GM19452 (cell line): Measurements from ENCODE around the gene PROM1.

Experiments
- ATAC-seq: cut with Tn5 transposase; IDR thresholded peaks from one replicate; pipeline ENCODE4 v1.9.1; 2021; ENCODE audit not compliant: unreplicated experiment

PROM1 gene, protein sequence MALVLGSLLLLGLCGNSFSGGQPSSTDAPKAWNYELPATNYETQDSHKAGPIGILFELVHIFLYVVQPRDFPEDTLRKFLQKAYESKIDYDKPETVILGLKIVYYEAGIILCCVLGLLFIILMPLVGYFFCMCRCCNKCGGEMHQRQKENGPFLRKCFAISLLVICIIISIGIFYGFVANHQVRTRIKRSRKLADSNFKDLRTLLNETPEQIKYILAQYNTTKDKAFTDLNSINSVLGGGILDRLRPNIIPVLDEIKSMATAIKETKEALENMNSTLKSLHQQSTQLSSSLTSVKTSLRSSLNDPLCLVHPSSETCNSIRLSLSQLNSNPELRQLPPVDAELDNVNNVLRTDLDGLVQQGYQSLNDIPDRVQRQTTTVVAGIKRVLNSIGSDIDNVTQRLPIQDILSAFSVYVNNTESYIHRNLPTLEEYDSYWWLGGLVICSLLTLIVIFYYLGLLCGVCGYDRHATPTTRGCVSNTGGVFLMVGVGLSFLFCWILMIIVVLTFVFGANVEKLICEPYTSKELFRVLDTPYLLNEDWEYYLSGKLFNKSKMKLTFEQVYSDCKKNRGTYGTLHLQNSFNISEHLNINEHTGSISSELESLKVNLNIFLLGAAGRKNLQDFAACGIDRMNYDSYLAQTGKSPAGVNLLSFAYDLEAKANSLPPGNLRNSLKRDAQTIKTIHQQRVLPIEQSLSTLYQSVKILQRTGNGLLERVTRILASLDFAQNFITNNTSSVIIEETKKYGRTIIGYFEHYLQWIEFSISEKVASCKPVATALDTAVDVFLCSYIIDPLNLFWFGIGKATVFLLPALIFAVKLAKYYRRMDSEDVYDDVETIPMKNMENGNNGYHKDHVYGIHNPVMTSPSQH

GRCh38 chr4:16083241-16084191 is at the start of gene PROM1:
PROM1 (minus strand) TSS chr4:16084023; CDS start chr4:16075906, 8,117 bp downstream.
- ATAC-seq, result no peak

DNA sequence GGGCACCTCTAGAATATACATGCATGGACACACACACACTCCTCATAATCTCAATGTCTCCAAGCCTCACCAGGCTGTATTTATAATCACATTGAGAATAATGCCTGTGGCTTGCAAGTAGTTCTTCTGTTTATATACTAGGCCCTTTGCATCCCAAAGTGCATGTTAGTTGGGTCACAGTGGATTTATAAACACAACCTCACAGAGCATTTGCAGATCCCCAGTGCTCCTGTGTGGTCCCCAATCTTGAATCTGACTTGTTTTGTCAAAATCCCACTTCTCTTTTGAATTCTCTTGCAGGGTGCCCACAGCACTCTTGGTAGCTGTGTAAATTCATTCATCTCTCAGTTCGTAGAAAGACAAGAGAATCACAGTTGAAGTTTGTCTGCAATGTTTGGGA is 49.6 kb upstream of the PROM1 start:
- ATAC-seq, result no peak

GRCh38 chr4:16131293-16131692 is 47.5 kb upstream of the PROM1 start:
- no peak for ATAC-seq

DNA sequence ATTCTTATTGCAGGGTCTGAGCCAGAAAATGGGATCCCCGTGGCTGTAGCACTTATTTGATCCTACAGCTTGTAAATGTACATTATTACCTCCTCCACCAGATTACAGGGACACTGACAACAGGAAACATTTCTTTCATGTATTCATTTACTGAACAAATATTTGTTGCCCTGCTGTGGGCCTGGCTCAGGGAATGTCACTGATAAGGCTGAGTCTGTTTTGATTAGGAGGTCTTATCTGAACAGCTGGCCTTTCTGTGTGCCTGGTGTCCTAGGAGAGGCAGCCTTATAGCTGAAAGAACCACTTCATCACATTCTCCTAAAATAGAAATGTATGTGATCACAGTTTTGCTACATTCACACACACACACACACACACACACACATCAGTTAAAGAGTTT is 45.5 kb upstream of the PROM1 start:
- no peak for ATAC-seq

GRCh38 chr4:16126714-16127113 is 42.9 kb upstream of the PROM1 start:
- no peak for ATAC-seq

DNA sequence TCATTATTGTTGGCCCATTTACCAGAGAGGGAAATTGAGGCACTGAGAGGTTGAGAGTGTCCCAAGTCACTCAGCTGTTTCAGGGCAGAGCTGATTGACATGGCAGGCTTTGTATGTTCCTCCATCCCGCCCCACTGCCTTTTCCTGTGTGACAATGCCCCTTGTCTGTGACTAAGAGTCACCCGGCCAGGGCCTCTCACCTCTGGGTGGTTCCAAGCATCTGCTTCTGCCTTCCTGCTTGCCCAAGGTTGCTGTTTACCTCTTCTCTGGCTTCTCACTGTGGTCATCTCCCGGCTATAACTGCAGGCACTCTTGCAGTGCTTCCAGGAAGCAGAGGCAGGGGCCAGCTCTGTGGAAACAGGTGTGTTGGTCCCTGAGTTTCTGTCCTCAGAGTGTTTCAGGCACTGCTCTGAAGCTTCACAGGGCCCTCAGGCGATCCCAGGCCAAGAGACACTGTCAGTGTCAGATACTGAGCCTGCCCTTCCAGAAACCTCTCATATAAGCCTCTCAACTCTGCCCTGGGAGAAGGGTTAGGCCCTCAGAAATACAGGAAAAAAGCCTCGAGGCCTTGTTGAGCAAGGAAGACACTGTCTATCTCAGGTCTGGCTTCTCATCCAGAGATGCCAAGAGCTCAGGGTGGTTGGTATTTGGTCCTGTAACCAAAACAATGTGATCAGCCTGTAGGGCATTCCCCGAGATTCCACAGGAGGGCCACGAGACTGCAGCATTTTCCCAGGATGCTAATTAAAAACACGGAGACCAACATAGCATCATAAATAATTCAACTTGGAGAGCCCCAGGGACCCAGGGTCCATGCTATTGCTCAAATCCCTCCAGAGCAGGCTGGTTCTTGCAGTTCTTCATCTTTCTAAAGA is 42.0 kb upstream of the PROM1 start:
- ATAC-seq, result no peak

DNA sequence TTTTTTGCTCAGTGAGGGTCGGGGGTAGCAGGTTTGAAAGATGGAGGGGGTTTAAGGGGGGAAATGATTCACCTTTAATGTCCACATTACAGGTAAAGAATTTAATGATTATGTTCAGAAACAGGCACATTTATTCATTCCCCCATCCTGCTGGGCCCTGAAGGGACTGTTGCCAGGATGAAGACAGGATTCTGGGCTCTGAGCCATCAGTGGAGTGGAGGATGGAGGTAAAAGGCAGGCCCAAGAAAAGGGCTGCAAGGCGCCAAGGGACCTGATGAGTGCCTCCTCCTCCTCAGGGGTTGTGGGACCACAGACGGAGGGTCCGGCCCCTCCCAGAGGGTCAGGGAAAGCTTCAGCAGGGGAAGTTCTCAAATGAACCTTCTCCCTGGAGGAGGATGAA is 40.4 kb upstream of the PROM1 start:
- no peak for ATAC-seq

DNA sequence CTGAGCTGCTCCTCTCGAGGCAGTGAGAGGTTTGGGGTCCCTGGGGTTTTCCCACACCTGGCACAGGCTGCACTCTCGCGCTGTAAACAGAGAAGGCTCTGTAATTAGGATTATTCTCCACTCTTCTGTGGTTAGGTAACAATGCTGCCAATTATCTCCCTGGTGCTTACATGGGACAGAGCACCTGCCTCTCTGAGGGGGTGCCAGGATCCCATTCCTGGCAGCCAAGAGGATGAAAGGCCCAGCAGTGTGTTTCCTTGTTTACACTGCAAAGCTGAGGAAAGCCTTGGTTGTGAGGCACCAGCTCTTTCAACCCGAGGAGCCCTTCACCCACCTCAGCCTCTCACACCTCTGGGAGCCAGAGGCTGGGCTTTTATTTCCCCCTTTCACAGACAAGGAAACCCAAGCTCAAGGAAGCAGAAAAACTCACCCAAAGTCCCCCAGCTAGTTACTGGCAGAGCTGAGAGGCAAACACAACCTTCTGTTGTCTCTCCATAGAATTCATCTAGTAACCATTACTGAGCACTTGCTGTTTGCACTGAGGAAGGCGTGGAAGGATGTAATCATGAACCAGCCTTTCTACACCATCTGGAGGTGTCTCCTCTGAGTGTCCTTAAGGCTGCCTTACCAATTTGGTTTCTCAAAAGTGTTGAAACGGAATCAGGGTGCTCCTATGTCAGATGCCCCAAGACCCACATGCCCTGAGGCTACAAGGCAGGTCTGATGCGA is 39.7 kb upstream of the PROM1 start:
- ATAC-seq, result no peak

DNA sequence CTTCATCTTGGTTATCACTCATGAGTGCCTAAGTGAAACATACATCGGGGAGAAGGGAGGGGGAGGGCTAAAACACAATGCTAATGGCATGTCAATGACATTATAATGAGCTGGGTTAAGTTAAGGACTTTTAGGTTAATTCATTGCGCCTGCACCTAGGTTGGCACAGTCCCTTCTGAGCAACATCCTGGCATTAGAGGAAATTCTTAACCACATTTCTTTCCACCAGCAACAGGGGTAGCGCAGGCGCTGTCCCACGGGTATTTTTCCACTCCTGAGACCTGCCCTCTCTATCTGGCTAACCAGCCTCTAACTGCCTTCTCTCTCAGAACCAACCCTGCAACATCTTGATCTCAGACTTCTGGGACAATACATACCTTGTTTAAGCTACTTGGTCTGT is 39.0 kb upstream of the PROM1 start:
- no peak for ATAC-seq

DNA sequence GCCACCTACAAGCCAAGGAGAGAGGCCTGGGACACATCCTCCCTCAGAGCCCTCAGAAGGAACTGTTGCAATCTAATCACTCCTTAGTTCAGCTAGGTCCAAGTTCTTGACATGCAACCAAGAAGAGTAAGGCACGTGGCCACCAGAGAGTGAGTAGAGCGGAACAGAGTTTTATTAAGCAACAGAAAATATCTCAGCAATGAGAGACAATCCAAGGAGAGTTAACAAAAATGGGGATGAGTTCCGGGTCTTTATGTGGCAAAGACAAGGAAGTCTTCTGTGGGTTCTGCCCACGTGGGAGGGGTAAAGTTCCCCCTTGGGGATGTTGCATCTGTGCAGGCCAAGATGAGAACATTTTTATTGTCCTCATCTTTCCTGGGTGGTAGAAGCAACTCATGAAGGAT is 38.5 kb upstream of the PROM1 start:
- no peak for ATAC-seq

DNA sequence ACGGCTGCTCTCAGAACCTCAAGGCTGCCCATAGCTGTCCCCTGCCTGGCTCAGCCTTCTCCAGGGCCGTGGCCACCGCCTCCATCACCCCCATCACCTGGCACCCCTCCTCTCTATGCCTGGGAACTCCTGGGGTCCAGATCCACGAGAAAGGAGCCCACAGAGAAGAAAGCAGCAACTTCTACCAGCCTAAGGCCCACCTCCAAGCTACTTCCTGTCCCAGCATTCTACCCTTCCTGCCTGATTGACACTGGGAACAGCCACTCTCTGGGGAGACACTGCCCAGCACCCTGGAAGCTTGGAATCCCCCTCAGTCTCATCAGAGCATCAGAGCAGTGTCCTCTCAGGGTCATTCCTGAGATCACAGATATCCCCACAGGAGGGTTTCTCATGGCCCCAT is 36.9 kb upstream of the PROM1 start:
- no peak for ATAC-seq

DNA sequence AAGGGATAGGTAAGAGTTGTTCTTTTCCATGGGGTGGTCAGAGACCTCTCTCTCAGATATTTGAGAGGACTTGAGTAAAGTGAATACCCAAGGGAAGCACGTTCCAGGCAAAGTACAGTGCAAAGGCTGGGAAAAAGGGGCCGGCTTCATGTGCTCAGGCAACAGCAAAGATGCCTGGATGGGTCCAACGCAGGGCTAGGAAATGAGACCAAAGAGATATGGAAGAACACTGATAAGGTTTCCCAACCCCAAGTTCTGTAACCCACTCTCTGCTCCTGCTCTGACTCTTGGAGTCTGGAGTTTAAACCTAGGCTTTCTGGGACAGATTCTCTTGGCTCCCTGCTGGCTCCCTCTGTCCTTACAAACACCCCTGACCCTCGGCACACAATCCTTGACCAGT is 36.2 kb upstream of the PROM1 start:
- ATAC-seq, result no peak

- no peak for ATAC-seq
These were observed 34.3 kb upstream of the PROM1 start for GRCh38 chr4:16118090-16118489.

- no peak for ATAC-seq
These were observed 33.3 kb upstream of the PROM1 start for GRCh38 chr4:16117164-16117563.

DNA sequence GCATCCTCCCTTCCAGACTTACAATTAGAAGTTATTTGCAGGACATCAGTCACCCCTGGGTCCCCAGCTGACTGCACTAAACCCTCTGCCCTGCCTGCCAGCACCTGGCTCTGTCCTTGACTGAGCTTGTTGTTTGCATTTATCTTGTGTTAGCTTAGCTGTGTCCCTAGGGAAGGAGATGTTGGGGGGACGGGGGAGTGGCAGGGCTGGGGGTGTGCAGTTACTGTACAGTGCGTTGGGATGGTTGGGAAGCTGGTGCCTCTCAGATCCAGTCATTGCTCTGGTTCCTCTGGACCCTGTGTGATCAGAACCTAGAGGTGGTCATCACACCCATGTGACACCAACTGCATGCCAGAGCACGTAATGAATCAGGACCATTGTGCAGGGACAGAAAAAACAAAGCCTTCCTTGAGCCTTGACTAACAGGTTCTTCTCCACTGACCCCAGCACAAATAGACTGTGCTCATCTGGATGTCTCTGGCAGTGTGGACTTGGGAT is 32.7 kb upstream of the PROM1 start:
- no peak for ATAC-seq

DNA sequence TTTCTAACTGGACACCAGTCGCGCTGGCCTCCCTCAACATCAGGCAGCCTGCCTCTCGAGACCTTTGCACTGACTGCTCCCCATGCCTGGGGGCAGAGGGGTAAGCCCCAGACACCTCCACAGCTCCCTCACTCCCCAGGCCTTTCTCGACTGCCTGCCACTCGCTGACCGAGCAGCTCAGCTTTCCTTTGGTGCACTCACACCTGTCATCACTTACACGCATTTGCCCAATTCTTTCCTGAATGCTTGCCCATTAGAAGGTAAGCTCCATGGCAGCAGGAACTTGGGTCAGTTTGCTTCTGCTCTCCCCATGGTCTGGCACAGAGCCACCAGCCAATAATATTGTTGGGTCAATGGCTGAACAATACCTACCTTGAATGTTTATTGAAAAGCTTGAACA is 32.2 kb upstream of the PROM1 start:
- ATAC-seq, result no peak

DNA sequence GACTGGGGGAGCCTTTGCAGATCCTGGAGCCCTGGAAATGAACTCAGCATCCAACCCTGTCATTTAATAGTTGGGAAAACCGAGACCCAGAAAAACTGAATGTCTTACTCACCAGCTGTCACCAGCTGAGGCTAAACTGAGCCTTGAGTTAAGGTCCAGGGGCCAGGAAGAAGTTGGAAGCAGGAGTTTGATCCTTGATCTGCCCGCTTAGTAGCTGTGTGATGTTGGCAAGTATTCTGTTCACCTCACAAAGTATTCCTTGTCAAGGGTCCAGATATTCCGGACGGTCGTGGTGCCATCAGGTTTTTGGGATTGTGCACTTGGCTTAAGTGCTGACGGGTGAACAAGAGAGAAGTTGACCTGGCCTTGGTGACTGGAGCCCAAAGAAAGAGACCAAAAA is 30.7 kb upstream of the PROM1 start:
- no peak for ATAC-seq

GRCh38 chr4:16113741-16114140 is 29.9 kb upstream of the PROM1 start:
- no peak for ATAC-seq

DNA sequence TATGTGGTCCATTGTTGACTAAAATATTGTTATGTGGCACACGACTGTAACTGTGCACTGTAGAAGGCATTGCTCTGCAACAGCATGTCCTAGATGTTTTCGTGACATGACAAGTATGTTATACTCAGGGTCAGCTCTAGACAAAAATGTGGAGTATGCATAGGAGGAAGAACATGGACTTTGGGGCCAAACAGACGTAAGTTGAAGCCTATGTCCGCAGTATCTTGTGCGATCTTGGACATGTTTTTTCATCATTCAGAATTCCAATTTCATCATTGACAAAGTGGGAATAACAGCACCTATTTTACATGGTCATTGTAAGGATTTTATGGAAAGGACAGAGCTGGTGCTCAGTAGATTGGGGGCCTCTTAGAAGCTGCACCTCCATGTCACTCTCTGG is 27.7 kb upstream of the PROM1 start:
- ATAC-seq, result no peak
